ENCODE data around the gene RNF169.
A peak's percentile ranks its signal among the peaks of the same experiment; 100 is the strongest.

RNF169 gene

DNA sequence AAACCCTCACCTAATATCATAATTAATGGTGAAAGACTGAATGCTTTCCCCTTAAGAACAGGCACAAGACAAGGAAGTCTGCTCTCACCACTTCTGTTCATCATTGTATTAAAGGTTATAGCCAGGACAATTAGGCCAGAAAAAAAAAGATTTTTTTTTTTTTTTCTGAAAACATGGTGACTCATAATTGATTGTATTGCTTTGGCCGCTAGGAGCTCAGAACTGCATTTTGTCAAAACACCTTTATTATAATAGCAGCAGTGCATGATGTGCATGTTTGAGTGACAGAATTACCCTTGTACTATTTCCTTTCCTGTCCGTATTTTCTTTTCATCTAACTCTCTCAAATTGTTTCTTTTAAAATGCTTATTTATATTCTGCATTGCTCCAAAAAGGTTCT is 98.1 kb downstream of the RNF169 start:
- H3K36me3 Mint-ChIP-seq = peaks cover 71% of the 10 kb centered on the region
- ATAC-seq = no peak
- H3K9me3 Mint-ChIP-seq = no peaks in the 10 kb centered on the region
- peaks cover 19% of the 10 kb centered on the region for H3K4me1 Mint-ChIP-seq
- H3K4me3 Mint-ChIP-seq = no peak overlapping the region
- no peak overlapping the region for H3K27ac Mint-ChIP-seq
- H3K27me3 Mint-ChIP-seq = no peaks in the 10 kb centered on the region

DNA sequence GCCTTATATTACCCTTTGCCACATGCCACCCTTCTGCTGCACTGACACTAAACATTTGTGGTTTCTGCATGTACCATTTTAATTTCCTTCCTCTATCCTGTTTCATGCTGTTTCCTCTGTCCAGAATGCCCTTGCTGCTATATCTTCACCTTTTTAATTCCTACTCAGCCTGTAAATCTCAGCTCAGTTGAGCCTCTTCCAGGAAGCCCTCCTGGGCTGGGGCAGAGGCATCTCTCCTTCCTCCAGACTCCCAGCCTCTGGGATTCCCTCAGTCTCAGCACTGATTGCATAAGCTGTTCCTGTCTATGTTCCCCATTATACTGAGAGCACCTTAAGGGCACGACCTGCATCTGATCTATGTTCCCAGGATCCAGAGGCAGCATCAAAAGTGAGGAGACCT is 98.7 kb downstream of the RNF169 start:
- Mint-ChIP-seq H3K27ac (no peak overlapping the region), H3K9me3 (no peaks in the 10 kb centered on the region), H3K4me1 (peaks cover 19% of the 10 kb centered on the region), H3K27me3 (no peaks in the 10 kb centered on the region), H3K4me3 (no peak overlapping the region), H3K36me3 (peaks cover 71% of the 10 kb centered on the region)
- ATAC-seq = no peak

DNA sequence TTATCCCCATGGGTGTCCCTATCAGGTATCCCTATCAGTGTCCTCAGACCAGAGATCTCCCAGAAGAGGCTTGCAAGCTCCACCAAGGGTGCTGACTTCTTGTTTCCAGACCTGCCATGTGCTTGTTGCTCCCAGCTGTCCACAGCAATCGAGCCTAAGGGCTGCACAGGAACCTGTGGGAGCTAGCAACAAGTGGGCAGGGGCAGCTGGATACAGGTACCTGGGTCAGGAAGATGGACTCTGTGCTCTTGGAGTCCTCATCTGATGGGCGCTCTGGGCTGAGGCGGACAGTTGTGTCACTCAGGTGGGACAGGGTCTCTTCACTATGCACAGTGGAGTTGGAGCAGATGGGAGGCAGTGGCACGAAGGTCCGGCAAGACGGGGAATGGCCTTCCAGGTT is 99.2 kb downstream of the RNF169 start:
- Mint-ChIP-seq H3K36me3 (peaks cover 74% of the 10 kb centered on the region), H3K9me3 (no peaks in the 10 kb centered on the region), H3K4me1 (peaks cover 19% of the 10 kb centered on the region), H3K4me3 (no peak overlapping the region), H3K27me3 (no peaks in the 10 kb centered on the region), H3K27ac (no peak overlapping the region)
- no peak for ATAC-seq

- H3K4me3 Mint-ChIP-seq = no peak overlapping the region
- no peaks in the 10 kb centered on the region for H3K27me3 Mint-ChIP-seq
- H3K9me3 Mint-ChIP-seq = no peaks in the 10 kb centered on the region
- ATAC-seq = peak; percentile 48
- H3K36me3 Mint-ChIP-seq = peaks cover 81% of the 10 kb centered on the region
- H3K27ac Mint-ChIP-seq = no peak overlapping the region
- H3K4me1 Mint-ChIP-seq = peaks cover 19% of the 10 kb centered on the region
These were observed 101.1 kb downstream of the RNF169 start for GRCh38 chr11:74849525-74850391.

DNA sequence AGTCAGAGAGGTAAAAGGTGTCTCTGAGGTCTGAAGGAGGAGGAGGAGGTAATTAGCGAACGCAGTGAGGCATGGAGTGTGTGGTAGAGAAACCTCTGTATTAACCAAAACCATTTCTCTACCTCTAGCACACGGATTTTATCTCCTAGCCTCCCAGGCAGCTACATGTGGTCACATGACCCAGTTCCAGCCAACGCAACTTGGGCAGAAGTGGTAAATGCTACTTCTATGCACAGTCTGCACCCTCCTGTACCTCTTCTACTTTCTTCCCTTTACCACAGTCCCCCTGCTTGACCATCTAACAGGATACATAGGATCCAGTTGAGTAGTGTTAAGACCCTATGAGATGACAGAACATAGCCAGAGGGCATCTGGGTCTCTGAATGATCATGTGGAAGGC is 104.6 kb downstream of the RNF169 start:
- H3K9me3 Mint-ChIP-seq = no peaks in the 10 kb centered on the region
- H3K27ac Mint-ChIP-seq = no peak overlapping the region
- H3K36me3 Mint-ChIP-seq = peaks cover 79% of the 10 kb centered on the region
- no peak overlapping the region for H3K4me3 Mint-ChIP-seq
- H3K4me1 Mint-ChIP-seq = peaks cover 5% of the 10 kb centered on the region
- ATAC-seq = no peak
- H3K27me3 Mint-ChIP-seq = no peaks in the 10 kb centered on the region

DNA sequence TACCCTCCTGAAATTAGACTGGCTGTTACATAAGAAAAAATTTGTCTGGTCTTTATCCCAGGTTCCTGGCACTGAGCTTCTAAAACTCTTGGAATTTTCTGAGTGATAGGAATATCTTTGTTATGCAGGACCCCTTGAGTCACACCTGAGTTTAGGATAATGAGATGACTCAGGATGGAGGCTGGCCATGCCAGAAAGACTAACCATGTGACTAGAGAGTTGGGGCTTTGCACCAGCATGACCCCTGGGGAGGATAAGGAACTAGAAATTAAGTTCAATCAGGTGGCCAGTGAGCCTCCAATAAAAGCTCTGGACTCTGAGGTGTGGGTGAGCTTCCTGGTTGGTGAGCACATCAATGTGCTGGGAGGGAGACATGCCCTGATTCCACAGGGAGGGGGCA is 112.1 kb downstream of the RNF169 start:
- Mint-ChIP-seq H3K27ac (no peak overlapping the region), H3K4me3 (no peak overlapping the region), H3K27me3 (no peaks in the 10 kb centered on the region), H3K9me3 (peaks cover 12% of the 10 kb centered on the region), H3K4me1 (no peaks in the 10 kb centered on the region), H3K36me3 (peaks cover 98% of the 10 kb centered on the region)
- ATAC-seq = no peak

DNA sequence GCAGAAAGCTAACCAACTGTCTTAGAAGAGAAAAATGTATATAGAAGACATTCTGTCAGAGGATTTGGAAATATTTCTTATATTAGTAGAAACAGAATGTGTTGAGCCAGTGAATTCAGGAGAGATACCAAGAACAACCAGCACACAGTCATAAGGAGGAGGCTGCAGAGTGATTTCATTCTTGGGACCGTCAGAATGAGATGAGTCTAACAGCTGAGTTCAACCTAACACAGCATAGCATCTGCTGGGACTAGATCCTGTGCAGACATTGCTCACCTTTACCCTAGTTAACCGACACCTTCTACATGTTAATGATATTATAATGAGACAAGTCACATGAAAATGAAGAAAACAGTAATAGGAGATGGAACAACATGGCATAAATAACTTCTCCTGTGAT is 114.8 kb downstream of the RNF169 start:
- Mint-ChIP-seq H3K9me3 (peaks cover 27% of the 10 kb centered on the region), H3K36me3 (peaks cover 100% of the 10 kb centered on the region), H3K4me3 (no peak overlapping the region), H3K4me1 (no peaks in the 10 kb centered on the region), H3K27ac (no peak overlapping the region), H3K27me3 (no peaks in the 10 kb centered on the region)
- ATAC-seq = no peak

DNA sequence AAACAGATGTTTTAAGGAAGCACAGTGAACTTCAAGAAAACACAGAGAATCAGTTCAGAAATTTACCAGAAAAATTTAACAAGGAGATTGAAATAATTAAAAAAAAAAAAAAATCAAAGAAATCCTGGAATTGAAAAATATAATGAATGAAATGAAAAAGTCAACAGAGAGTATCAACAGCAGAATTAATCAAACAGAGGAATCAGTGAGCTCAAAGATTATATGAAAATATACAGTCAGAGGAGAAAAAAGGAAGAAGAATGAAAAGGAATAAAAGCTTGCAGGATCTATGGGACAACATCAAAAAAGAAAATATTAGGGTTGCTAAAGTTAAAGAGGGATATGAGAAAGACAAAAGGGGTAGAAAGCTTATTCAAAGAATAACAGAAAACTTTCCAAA is 117.9 kb downstream of the RNF169 start:
- Mint-ChIP-seq H3K4me3 (no peak overlapping the region), H3K27me3 (no peaks in the 10 kb centered on the region), H3K9me3 (peaks cover 45% of the 10 kb centered on the region), H3K4me1 (no peaks in the 10 kb centered on the region), H3K36me3 (peaks cover 100% of the 10 kb centered on the region), H3K27ac (no peak overlapping the region)
- no peak for ATAC-seq

- peaks cover 97% of the 10 kb centered on the region for H3K36me3 Mint-ChIP-seq
- no peak overlapping the region for H3K4me3 Mint-ChIP-seq
- no peaks in the 10 kb centered on the region for H3K4me1 Mint-ChIP-seq
- H3K27ac Mint-ChIP-seq = no peak overlapping the region
- no peaks in the 10 kb centered on the region for H3K27me3 Mint-ChIP-seq
- ATAC-seq = no peak
- H3K9me3 Mint-ChIP-seq = peaks cover 46% of the 10 kb centered on the region
These were observed 121.8 kb downstream of the RNF169 start for GRCh38 chr11:74870485-74870884.

DNA sequence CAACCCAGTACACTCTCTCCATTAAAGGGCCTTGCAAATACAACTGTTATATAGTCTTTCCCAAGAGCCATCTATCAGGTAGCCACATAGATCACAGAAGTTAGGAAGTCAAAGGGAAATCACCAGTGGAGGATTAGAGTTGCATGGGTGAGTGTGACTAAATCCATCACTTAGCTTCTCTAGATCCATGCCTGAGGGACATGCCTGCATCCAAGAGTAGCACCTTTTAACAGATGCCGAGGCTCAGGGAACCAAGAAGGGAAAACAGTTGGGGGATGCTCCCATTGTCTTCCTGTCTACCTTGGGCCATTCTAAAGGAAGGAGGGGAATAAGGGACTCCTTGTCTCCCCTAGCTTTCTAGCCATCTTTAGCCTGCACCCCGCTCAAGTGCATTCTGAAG is 122.4 kb downstream of the RNF169 start:
- no peak overlapping the region for H3K27ac Mint-ChIP-seq
- H3K4me3 Mint-ChIP-seq = no peak overlapping the region
- H3K4me1 Mint-ChIP-seq = no peaks in the 10 kb centered on the region
- ATAC-seq = no peak
- peaks cover 46% of the 10 kb centered on the region for H3K9me3 Mint-ChIP-seq
- peaks cover 97% of the 10 kb centered on the region for H3K36me3 Mint-ChIP-seq
- H3K27me3 Mint-ChIP-seq = no peaks in the 10 kb centered on the region

GRCh38 chr11:74877132-74877531 is 128.5 kb downstream of the RNF169 start:
- Mint-ChIP-seq H3K36me3 (peaks cover 47% of the 10 kb centered on the region), H3K4me1 (no peaks in the 10 kb centered on the region), H3K4me3 (no peak overlapping the region), H3K27me3 (no peaks in the 10 kb centered on the region), H3K27ac (no peak overlapping the region), H3K9me3 (peaks cover 8% of the 10 kb centered on the region)
- no peak for ATAC-seq

All from stimulated activated memory B cell treated with anti-CD40 and anti-IgM and Interleukin-4, amounts not matched to agents 10 μg/mL and 1 μg/mL and 100 μg/mL, for 72 hours (primary cell).